CD4-positive, CD25-positive, alpha-beta regulatory T cell (primary cell): ENCODE data around the gene STIM2. TPM values are rescaled to one million over a fixed set of nuclear protein-coding genes. Genes with fewer than 3 reads are reported as not detected.

Experiments
- ATAC-seq, 2 donors: fragments of 150-1000 bp; cut with Tn5 transposase; one replicate each; pipeline ENCODE4 v1.10.0; 2021; ENCODE audit warnings: low read depth in 2 of 2, moderate number of reproducible peaks in 2 of 2, moderate library complexity in 1 of 2
- DNase-seq, 3 donors: peaks; one replicate each; pipeline versions ENCODE4 v3.0.0 to v3.0.0-alpha.2; 2012 to 2022; ENCODE audit warnings: mixed read lengths in 1 of 3
- H3K27ac ChIP-seq: one replicate; pipeline ENCODE4 v1.7.0; 2013; ENCODE audit warnings: mild to moderate bottlenecking, low read length; ENCODE audit not compliant: insufficient read depth, poor library complexity, severe bottlenecking
- H3K27me3 ChIP-seq: one replicate; pipeline ENCODE4 v1.7.0; 2013; ENCODE audit warnings: low read length; ENCODE audit not compliant: control insufficient read depth, insufficient read depth
- H3K36me3 ChIP-seq: one replicate; pipeline ENCODE4 v1.7.0; 2013; ENCODE audit warnings: mild to moderate bottlenecking, low read length, moderate library complexity; ENCODE audit not compliant: control insufficient read depth, insufficient read depth
- H3K4me1 ChIP-seq: 2 replicates; pipeline ENCODE4 v1.7.0; 2013; ENCODE audit warnings: mild to moderate bottlenecking, low read length; ENCODE audit not compliant: insufficient read depth, control insufficient read depth, poor library complexity, severe bottlenecking
- H3K4me3 ChIP-seq: one replicate; pipeline ENCODE4 v1.7.0; 2013; ENCODE audit warnings: low read depth, mild to moderate bottlenecking, low read length, moderate library complexity
- H3K9me3 ChIP-seq, 2 experiments: 1 replicate in 1 of 2; 2 replicates in 1 of 2; pipeline ENCODE4 v1.7.0; 2013; ENCODE audit warnings: low read length in 2 of 2, mild to moderate bottlenecking in 1 of 2, moderate library complexity in 1 of 2; ENCODE audit not compliant: control insufficient read depth in 2 of 2
- H3K27ac Mint-ChIP-seq, 3 donors: one replicate each; pipeline ENCODE4 v1.8.0; 2020 to 2022; ENCODE audit warnings: mild to moderate bottlenecking in 3 of 3, mixed read lengths in 3 of 3, moderate library complexity in 2 of 3
- H3K27me3 Mint-ChIP-seq: one replicate; pipeline ENCODE4 v1.8.0; 2022; ENCODE audit warnings: mild to moderate bottlenecking, mixed read lengths
- H3K36me3 Mint-ChIP-seq: one replicate; pipeline ENCODE4 v1.8.0; 2020; ENCODE audit warnings: mixed read lengths
- H3K4me1 Mint-ChIP-seq, 4 donors: one replicate each; pipeline ENCODE4 v1.8.0; 2020 to 2022; ENCODE audit warnings: mixed read lengths in 4 of 4, mild to moderate bottlenecking in 1 of 4
- H3K4me3 Mint-ChIP-seq, 4 donors: one replicate each; pipeline ENCODE4 v1.8.0; 2020 to 2022; ENCODE audit warnings: mild to moderate bottlenecking in 4 of 4, mixed read lengths in 4 of 4, moderate library complexity in 3 of 4
- H3K9me3 Mint-ChIP-seq, 7 donors: one replicate each; pipeline ENCODE4 v1.8.0; 2020 to 2022; ENCODE audit warnings: mixed read lengths in 7 of 7, mild to moderate bottlenecking in 3 of 7, moderate library complexity in 2 of 7
- polyA plus RNA-seq, 4 donors: library from polyadenylated mRNA; unstranded; fragments of 300-500 nt; fragmentation: Illumina TruSeq; gene quantifications; one replicate each; pipeline ENCODE4 v1.2.3, GENCODE V29; 2021
- total RNA-seq: library from RNA; stranded (reverse); gene quantifications from one replicate; pipeline ENCODE4 v1.2.3, GENCODE V29; 2022

STIM2 gene
- total and polyA plus RNA-seq, 5 donors from 2014 or later: 20.2 to 83.4 (median 24.5) TPM

- no peak overlapping the region for H3K27ac ChIP-seq
These were observed 197.0 kb downstream of the STIM2 start for GRCh38 chr4:27057662-27058061.

GRCh38 chr4:27058819-27059406, 198.3 kb downstream of the STIM2 start:
- no peaks in the 10 kb centered on the region for H3K36me3 ChIP-seq
- H3K27me3 Mint-ChIP-seq: peaks cover 7% of the 10 kb centered on the region
- H3K4me1 ChIP-seq: no peaks in the 10 kb centered on the region
- H3K4me3 ChIP-seq: no peak overlapping the region
- H3K9me3 Mint-ChIP-seq: peaks cover 0 to 3% (median 0%) of the 10 kb centered on the region in 7 donors
- no peak for ATAC-seq
- no peak overlapping the region for H3K27ac Mint-ChIP-seq
- H3K4me3 Mint-ChIP-seq: no peak overlapping the region
- no peak for DNase-seq
- peaks cover 2% of the 10 kb centered on the region for H3K27me3 ChIP-seq
- H3K27ac ChIP-seq: no peak overlapping the region
- no peaks in the 10 kb centered on the region for H3K4me1 Mint-ChIP-seq
- no peaks in the 10 kb centered on the region for H3K9me3 ChIP-seq
- no peaks in the 10 kb centered on the region for H3K36me3 Mint-ChIP-seq

More at GRCh38 chr4:27057662-27058061, 197.0 kb downstream of the STIM2 start:
- no peak overlapping the region for H3K27ac Mint-ChIP-seq
- H3K4me1 Mint-ChIP-seq: no peaks in the 10 kb centered on the region
- peaks cover 0 to 3% (median 0%) of the 10 kb centered on the region in 7 donors for H3K9me3 Mint-ChIP-seq
- peaks cover 11% of the 10 kb centered on the region for H3K27me3 Mint-ChIP-seq
- no peak overlapping the region for H3K4me3 ChIP-seq
- no peaks in the 10 kb centered on the region for H3K9me3 ChIP-seq
- ATAC-seq (no peak), DNase-seq (no peak)
- no peaks in the 10 kb centered on the region for H3K36me3 ChIP-seq
- peaks cover 4% of the 10 kb centered on the region for H3K27me3 ChIP-seq
- H3K4me1 ChIP-seq: no peaks in the 10 kb centered on the region
- no peak overlapping the region for H3K4me3 Mint-ChIP-seq
- no peaks in the 10 kb centered on the region for H3K36me3 Mint-ChIP-seq

- no peak overlapping the region for H3K4me3 Mint-ChIP-seq
- no peak overlapping the region for H3K27ac Mint-ChIP-seq
- Histone ChIP-seq H3K9me3 (no peaks in the 10 kb centered on the region), H3K27ac (no peak overlapping the region), H3K27me3 (peaks cover 2% of the 10 kb centered on the region), H3K4me3 (no peak overlapping the region), H3K36me3 (no peaks in the 10 kb centered on the region), H3K4me1 (no peaks in the 10 kb centered on the region)
- DNase-seq (no peak), ATAC-seq (no peak)
- H3K27me3 Mint-ChIP-seq: peaks cover 7% of the 10 kb centered on the region
- H3K36me3 Mint-ChIP-seq: no peaks in the 10 kb centered on the region
- H3K4me1 Mint-ChIP-seq: no peaks in the 10 kb centered on the region
- H3K9me3 Mint-ChIP-seq: peaks cover 0 to 3% (median 0%) of the 10 kb centered on the region in 7 donors
These were observed 198.8 kb downstream of the STIM2 start for GRCh38 chr4:27059446-27059845.

GRCh38 chr4:27062256-27062655, 201.6 kb downstream of the STIM2 start:
- Histone ChIP-seq H3K36me3 (no peaks in the 10 kb centered on the region), H3K27me3 (peaks cover 2% of the 10 kb centered on the region), H3K4me1 (no peaks in the 10 kb centered on the region), H3K4me3 (no peak overlapping the region), H3K27ac (no peak overlapping the region), H3K9me3 (no peaks in the 10 kb centered on the region)
- no peaks in the 10 kb centered on the region for H3K36me3 Mint-ChIP-seq
- peaks cover 7% of the 10 kb centered on the region for H3K27me3 Mint-ChIP-seq
- no peak for ATAC-seq
- peaks cover 0 to 3% (median 0%) of the 10 kb centered on the region in 7 donors for H3K9me3 Mint-ChIP-seq
- H3K27ac Mint-ChIP-seq: no peak overlapping the region
- no peaks in the 10 kb centered on the region for H3K4me1 Mint-ChIP-seq
- no peak overlapping the region for H3K4me3 Mint-ChIP-seq
- DNase-seq: no peak

- Mint-ChIP-seq H3K4me1 (no peaks in the 10 kb centered on the region), H3K4me3 (no peak overlapping the region), H3K9me3 (peaks cover 0 to 3% (median 0%) of the 10 kb centered on the region in 7 donors), H3K27ac (no peak overlapping the region), H3K27me3 (no peaks in the 10 kb centered on the region), H3K36me3 (no peaks in the 10 kb centered on the region)
- H3K27me3 ChIP-seq: peaks cover 2% of the 10 kb centered on the region
- no peak overlapping the region for H3K4me3 ChIP-seq
- no peaks in the 10 kb centered on the region for H3K4me1 ChIP-seq
- ATAC-seq (no peak), DNase-seq (no peak)
- H3K27ac ChIP-seq: no peak overlapping the region
- no peaks in the 10 kb centered on the region for H3K36me3 ChIP-seq
- H3K9me3 ChIP-seq: no peaks in the 10 kb centered on the region
These were observed 205.9 kb downstream of the STIM2 start for GRCh38 chr4:27066591-27066990.

GRCh38 chr4:27068151-27068867, 207.7 kb downstream of the STIM2 start:
- H3K4me3 Mint-ChIP-seq: no peak overlapping the region
- Histone ChIP-seq H3K4me1 (no peaks in the 10 kb centered on the region), H3K9me3 (no peaks in the 10 kb centered on the region), H3K27ac (no peak overlapping the region), H3K36me3 (no peaks in the 10 kb centered on the region), H3K4me3 (no peak overlapping the region), H3K27me3 (no peaks in the 10 kb centered on the region)
- no peaks in the 10 kb centered on the region for H3K36me3 Mint-ChIP-seq
- peaks cover 0 to 3% (median 0%) of the 10 kb centered on the region in 7 donors for H3K9me3 Mint-ChIP-seq
- no peak for ATAC-seq
- H3K27ac Mint-ChIP-seq: no peak overlapping the region
- no peaks in the 10 kb centered on the region for H3K4me1 Mint-ChIP-seq
- H3K27me3 Mint-ChIP-seq: no peaks in the 10 kb centered on the region
- no peak for DNase-seq
